ENCODE data around the gene UGT1A7. TPM values are rescaled to one million over a fixed set of nuclear protein-coding genes. Genes with fewer than 3 reads are reported as not detected.

The UGT1A7 gene
- total RNA-seq, 1 donor from 2014 or later = not detected

DNA sequence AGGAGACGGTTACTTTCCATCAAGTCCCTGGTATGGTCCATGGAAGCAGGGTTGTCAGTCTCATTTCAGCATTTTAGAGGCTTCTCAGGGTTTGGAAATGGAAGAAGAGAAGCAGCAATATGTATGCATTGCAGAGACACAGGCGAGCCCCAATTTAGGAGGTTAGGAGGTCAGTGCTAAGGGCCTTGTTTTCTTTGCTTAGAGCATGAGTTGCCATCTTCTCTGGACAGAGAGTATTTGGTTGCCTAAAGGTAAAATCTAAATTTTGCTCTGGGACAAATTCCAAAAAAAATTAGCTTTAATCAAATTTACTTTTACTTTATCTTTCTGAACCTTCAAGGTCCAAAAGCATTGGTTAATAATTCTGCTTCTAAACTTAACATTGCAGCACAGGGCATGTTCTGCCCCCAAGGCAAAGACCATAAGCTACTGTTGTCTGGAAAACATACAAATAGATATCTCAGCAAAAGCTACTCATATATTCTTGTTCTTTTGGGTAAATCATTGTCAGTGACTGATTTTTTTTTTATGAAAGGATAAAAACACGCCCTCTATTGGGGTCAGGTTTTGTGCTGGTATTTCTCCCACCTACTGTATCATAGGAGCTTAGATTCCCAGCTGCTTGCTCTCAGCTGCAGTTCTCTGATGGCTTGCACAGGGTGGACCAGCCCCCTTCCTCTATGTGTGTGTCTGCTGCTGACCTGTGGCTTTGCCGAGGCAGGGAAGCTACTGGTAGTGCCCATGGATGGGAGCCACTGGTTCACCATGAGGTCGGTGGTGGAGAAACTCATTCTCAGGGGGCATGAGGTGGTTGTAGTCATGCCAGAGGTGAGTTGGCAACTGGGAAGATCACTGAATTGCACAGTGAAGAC is 10.2 kb upstream of the UGT1A7 start, which contains the start of gene UGT1A9:
TSS of gene UGT1A9 (plus strand) at position 609 of the 872 bp plus-strand sequence. CDS start at position 646, 37 bp downstream.
- TF ChIP-seq, protein P1, sequence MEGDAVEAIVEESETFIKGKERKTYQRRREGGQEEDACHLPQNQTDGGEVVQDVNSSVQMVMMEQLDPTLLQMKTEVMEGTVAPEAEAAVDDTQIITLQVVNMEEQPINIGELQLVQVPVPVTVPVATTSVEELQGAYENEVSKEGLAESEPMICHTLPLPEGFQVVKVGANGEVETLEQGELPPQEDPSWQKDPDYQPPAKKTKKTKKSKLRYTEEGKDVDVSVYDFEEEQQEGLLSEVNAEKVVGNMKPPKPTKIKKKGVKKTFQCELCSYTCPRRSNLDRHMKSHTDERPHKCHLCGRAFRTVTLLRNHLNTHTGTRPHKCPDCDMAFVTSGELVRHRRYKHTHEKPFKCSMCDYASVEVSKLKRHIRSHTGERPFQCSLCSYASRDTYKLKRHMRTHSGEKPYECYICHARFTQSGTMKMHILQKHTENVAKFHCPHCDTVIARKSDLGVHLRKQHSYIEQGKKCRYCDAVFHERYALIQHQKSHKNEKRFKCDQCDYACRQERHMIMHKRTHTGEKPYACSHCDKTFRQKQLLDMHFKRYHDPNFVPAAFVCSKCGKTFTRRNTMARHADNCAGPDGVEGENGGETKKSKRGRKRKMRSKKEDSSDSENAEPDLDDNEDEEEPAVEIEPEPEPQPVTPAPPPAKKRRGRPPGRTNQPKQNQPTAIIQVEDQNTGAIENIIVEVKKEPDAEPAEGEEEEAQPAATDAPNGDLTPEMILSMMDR (conservative IDR thresholded peaks at IDR 0.05; ENCODE audit: low read depth, low read length) = no peak
- peak within 1 kb of the TSS; percentile 62 for H3K4me3 ChIP-seq (ENCODE audit: low read depth, low read length)
- DNase-seq (ENCODE audit: low read depth) = no peak

DNA sequence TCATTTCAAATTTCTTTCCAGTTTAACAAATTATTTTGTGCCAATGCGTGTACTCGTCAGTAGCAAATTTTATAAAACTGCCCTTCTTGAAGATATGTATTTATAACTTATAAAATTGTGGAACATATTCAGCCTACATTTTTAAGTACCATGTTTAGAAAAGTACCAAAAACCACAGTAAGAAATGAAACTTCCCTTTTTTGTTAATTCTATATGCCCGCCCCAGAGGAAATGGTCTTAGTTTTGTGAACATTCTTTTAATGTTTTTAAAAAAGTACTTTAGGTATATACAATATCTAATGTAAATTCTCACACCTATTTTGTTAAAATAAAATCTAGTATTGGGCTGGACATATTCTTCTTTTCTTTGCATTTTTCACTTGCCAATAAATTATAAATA is 8.8 kb upstream of the UGT1A7 start:
- H3K4me3 ChIP-seq (ENCODE audit: low read depth, low read length) = peak overlapping the region; percentile 62
- no peak for DNase-seq (ENCODE audit: low read depth)
- TF ChIP-seq, protein P1 (conservative IDR thresholded peaks at IDR 0.05; ENCODE audit: low read depth, low read length) = no peak

DNA sequence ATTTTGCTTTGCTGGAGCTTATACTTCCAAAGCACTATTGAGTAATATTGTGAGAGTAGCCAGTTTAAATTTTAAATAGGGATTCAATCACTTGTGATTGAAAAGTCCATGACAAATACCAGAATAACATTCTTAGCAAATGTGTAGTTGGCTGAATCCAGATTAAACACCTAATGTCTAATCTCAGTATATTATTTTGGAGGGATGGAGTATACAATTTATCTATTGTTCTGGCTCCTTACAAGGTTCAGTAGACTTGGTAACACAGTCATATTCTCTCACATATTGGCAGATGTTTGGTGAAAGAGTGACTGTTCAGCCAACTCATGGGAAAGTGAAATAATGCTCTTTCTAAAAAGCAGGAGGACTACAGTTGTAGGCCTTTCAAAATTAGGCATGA is 7.8 kb upstream of the UGT1A7 start:
- H3K4me3 ChIP-seq (ENCODE audit: low read depth, low read length) = peak overlapping the region; percentile 62
- DNase-seq (ENCODE audit: low read depth) = no peak
- TF ChIP-seq, protein P1 (conservative IDR thresholded peaks at IDR 0.05; ENCODE audit: low read depth, low read length) = no peak

DNA sequence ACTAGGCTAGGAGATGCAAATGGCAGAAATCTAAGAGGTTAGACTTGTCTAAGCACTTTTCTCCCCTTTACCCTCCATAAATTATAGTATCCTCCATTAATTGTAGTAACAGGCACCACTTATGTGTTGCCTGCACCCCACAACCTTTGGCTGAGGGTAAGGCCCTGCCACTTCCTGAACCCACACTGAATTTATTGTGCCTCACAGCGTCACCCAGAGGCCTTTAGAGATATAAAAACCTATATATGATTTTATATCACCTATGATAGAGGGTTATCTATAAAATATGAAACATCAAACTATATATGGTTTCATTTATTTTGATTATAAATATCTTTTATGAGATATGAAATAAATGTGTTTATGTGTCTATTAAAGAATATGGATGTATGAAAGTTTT is 7.4 kb upstream of the UGT1A7 start:
- H3K4me3 ChIP-seq (ENCODE audit: low read depth, low read length) = peak overlapping the region; percentile 62
- TF ChIP-seq, protein P1 (conservative IDR thresholded peaks at IDR 0.05; ENCODE audit: low read depth, low read length) = peak; percentile 41
- no peak for DNase-seq (ENCODE audit: low read depth)

DNA sequence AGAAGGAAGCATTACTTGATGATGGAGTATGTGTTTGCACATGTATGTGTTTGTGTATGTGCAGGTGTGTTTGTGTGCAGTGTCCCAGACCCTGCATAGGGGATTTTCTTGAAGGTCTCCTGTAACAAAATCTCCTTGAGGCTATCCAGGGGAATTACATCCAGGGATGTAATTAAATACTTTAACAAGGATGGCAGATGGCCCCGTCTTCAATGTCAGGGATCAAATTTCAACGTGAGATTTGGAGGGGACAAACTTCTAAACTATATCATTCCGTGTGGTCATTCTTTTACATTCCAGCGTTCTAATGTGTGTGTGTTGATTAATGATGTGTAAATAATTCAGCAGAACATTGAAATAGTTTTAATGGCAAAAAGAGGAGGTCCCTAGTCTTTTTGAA is 6.7 kb upstream of the UGT1A7 start:
- TF ChIP-seq, protein P1 (conservative IDR thresholded peaks at IDR 0.05; ENCODE audit: low read depth, low read length) = peak; percentile 37
- H3K4me3 ChIP-seq (ENCODE audit: low read depth, low read length) = peak overlapping the region; percentile 62
- DNase-seq (ENCODE audit: low read depth) = no peak

DNA sequence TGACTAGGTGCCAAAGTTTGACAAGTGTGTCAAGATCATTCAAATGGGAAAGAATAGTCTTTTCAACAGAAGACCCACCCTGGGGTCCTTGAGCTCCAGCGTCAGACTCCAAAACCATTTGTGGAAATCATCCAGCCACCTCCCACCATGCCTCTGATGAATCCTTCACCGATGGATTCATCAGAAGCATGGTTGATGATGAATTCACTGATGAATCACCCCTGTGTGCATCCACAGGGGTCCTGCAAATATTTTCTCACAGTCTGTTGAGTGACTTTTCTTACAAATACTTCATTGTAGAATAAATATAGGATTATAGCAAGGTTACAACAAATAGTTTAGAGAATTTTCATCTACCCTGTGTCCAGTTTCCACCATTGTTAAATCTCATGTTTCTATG is 5.7 kb upstream of the UGT1A7 start:
- TF ChIP-seq, protein P1 (conservative IDR thresholded peaks at IDR 0.05; ENCODE audit: low read depth, low read length) = no peak
- no peak for DNase-seq (ENCODE audit: low read depth)
- peak overlapping the region; percentile 62 for H3K4me3 ChIP-seq (ENCODE audit: low read depth, low read length)
